Suprapubic skin (tissue), 4 donors: Measurements from ENCODE around the gene HHAT. TPM values are rescaled to one million over a fixed set of nuclear protein-coding genes. Genes with fewer than 3 reads are reported as not detected.

Source experiments
- DNase-seq, 2 donors: peaks; one replicate each; pipeline ENCODE4 v3.0.0-alpha.2; 2019; ENCODE audit warnings: low spot score in 2 of 2
- H3K27ac ChIP-seq: fragments of 200-600 bp; sonication (generic); one replicate; pipeline ENCODE4 v1.5.1; 2019
- H3K27me3 ChIP-seq: fragments of 200-600 bp; sonication (generic); one replicate; pipeline ENCODE4 v1.5.1; 2019
- H3K36me3 ChIP-seq: fragments of 200-600 bp; sonication (generic); one replicate; pipeline ENCODE4 v1.5.1; 2019
- H3K4me1 ChIP-seq: fragments of 200-600 bp; sonication (generic); one replicate; pipeline ENCODE4 v1.5.1; 2019
- H3K4me3 ChIP-seq: fragments of 200-600 bp; sonication (generic); one replicate; pipeline ENCODE4 v1.5.1; 2019; ENCODE audit warnings: mild to moderate bottlenecking
- H3K9me3 ChIP-seq: fragments of 200-600 bp; sonication (generic); one replicate; pipeline ENCODE4 v1.5.1; 2019
- EP300 ChIP-seq: sonication (generic); formaldehyde crosslinking; IDR thresholded peaks from one replicate; pipeline ENCODE4 v1.6.1; 2017; ENCODE audit warnings: antibody characterized with exemption
- POLR2A ChIP-seq, 2 donors: fragments of 450-650 bp; IDR thresholded peaks; one replicate each; pipeline ENCODE4 v1.6.1; 2017; ENCODE audit warnings: antibody characterized with exemption in 2 of 2, mild to moderate bottlenecking in 2 of 2, moderate library complexity in 2 of 2
- POLR2AphosphoS5 ChIP-seq, 3 donors: sonication (generic); formaldehyde crosslinking; IDR thresholded peaks; one replicate each; pipeline ENCODE4 v1.6.1; 2017; ENCODE audit warnings: antibody characterized with exemption in 3 of 3
- WGBS: methylation state at CpG from one replicate; pipeline ENCODE4 v1.1.5; 2018; 5-methylcytosine and 5-hydroxymethylcytosine counted together
- total RNA-seq, 4 donors: library from RNA; depleted of rRNA; stranded (reverse); fragments of >200 nt; gene quantifications; one replicate each; pipeline ENCODE4 v1.1.0, GENCODE V29; 2016
- TF ChIP-seq, protein P1 (sequence below), 2 donors: fragments of 200-600 bp in 1 of 2; fragments of 450-650 bp in 1 of 2; sonication (generic) in 1 of 2; IDR thresholded peaks; one replicate each; pipeline ENCODE4 v1.5.1; 2016 to 2019; ENCODE audit warnings: antibody characterized with exemption in 2 of 2, mild to moderate bottlenecking in 1 of 2, moderate library complexity in 1 of 2

The HHAT gene
- total RNA-seq, 4 donors from 2014 or later, result 4.1 to 20.0 (median 9.3) TPM

DNA sequence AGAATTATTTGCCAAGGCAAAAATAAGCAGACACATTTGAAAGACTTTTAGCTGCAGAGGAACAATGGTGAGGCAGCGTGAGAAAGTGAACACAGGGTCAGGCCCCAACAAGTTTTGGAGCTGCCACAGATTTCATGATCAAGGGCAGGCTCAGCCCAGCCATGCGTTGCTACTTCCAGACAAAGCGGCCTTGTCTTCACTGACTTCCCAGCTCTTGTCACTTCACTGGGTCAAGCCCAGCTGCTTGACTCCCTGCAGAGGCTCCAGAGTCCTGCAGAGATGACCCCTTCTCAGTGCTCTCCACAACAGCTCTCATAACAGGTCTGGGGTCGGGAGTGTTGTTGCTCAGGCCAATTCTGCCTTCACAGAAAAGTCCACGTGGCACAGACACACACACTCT is 35.8 kb downstream of the HHAT start:
- no peak for DNase-seq
- TF ChIP-seq, protein P1, sequence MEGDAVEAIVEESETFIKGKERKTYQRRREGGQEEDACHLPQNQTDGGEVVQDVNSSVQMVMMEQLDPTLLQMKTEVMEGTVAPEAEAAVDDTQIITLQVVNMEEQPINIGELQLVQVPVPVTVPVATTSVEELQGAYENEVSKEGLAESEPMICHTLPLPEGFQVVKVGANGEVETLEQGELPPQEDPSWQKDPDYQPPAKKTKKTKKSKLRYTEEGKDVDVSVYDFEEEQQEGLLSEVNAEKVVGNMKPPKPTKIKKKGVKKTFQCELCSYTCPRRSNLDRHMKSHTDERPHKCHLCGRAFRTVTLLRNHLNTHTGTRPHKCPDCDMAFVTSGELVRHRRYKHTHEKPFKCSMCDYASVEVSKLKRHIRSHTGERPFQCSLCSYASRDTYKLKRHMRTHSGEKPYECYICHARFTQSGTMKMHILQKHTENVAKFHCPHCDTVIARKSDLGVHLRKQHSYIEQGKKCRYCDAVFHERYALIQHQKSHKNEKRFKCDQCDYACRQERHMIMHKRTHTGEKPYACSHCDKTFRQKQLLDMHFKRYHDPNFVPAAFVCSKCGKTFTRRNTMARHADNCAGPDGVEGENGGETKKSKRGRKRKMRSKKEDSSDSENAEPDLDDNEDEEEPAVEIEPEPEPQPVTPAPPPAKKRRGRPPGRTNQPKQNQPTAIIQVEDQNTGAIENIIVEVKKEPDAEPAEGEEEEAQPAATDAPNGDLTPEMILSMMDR (IDR thresholded peaks at IDR 0.05), result no peak
- TF ChIP-seq POLR2A (IDR thresholded peaks at IDR 0.05), result no peak
- no peak for TF ChIP-seq POLR2AphosphoS5 (IDR thresholded peaks at IDR 0.05)
- TF ChIP-seq EP300, result no peak
- Histone ChIP-seq H3K4me3 (no peak overlapping the region), H3K4me1 (peaks cover 24% of the 10 kb centered on the region), H3K36me3 (no peaks in the 10 kb centered on the region), H3K9me3 (no peaks in the 10 kb centered on the region), H3K27ac (no peak overlapping the region), H3K27me3 (no peaks in the 10 kb centered on the region)
- 60% methylated on average over 5 of the region's 5 CpGs for WGBS

DNA sequence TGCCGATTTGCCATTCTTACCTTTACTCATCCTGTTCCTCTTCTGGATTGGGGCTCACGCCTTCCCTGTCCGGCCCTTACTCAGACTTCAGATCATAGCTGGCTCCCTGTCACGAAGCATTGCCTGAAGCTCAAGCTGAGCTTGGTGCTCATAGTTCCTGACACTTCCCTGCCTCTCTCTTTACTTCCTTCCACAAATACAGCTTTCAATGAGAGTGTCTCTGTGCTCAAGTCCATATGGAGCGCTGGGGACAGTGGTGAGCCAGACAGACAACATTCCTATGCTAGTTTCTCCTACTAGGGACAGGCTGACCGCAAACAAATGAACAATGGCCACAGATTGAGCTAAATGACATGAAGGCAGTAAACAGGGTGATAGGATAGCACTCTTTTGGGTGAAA is 38.1 kb downstream of the HHAT start:
- peaks cover 18% of the 10 kb centered on the region for H3K4me1 ChIP-seq
- H3K27me3 ChIP-seq, result no peaks in the 10 kb centered on the region
- no peaks in the 10 kb centered on the region for H3K9me3 ChIP-seq
- 73% methylated on average over 6 of the region's 6 CpGs for WGBS
- H3K4me3 ChIP-seq, result no peak overlapping the region
- H3K36me3 ChIP-seq, result no peaks in the 10 kb centered on the region
- no peak for TF ChIP-seq EP300
- TF ChIP-seq, protein P1 (IDR thresholded peaks at IDR 0.05), result no peak
- TF ChIP-seq POLR2A (IDR thresholded peaks at IDR 0.05), result no peak
- no peak for TF ChIP-seq POLR2AphosphoS5 (IDR thresholded peaks at IDR 0.05)
- peak overlapping the region; percentile 4 for H3K27ac ChIP-seq
- no peak for DNase-seq

DNA sequence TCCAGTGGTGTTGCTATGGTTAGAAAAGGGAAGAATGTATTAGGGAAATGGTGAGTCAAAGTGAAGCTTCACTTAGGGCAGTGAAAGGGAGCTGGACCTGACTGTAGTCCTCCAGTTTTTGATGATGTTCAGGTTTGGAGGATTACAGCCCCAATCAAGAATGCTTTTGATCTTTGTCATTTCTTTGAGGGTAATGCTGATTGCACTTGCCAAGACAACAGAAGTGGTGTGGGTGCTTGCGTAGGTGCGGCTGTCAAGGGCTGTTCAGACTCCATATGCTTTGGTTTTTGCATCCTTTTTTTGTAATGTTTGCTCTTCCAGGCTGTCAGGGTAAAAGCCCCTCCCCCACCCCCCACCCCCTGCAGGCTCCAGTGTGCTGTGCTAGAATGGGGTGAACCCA is 38.9 kb downstream of the HHAT start:
- no peak for DNase-seq
- H3K27me3 ChIP-seq, result no peaks in the 10 kb centered on the region
- peaks cover 16% of the 10 kb centered on the region for H3K4me1 ChIP-seq
- H3K36me3 ChIP-seq, result no peaks in the 10 kb centered on the region
- peak overlapping the region; percentile 4 for H3K27ac ChIP-seq
- WGBS, result 85% methylated on average over 2 of the region's 2 CpGs
- H3K9me3 ChIP-seq, result no peaks in the 10 kb centered on the region
- H3K4me3 ChIP-seq, result no peak overlapping the region
- TF ChIP-seq, protein P1 (IDR thresholded peaks at IDR 0.05), result no peak
- TF ChIP-seq POLR2AphosphoS5 (IDR thresholded peaks at IDR 0.05) (no peak), EP300 (no peak)

DNA sequence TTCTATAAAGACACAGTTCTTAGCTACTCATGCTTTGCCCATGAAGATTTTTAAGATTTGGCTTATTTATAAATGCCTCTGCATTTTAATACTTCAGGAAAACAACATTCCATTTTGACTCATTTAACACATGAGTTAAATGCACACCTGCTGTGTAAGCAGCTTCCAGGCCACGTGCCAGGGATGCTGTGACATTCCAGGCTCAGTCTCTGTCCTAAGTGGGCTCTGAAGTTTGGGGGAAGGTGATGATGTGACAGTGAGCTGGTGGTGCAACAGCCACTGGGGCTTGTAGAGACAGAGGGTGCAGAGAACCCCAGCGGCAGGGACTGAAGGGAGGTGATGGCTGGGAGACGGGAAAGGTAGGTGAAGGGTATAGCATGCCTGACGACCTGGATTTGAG is 40.7 kb downstream of the HHAT start:
- 81% methylated on average over 4 of the region's 4 CpGs for WGBS
- Histone ChIP-seq H3K27ac (no peak overlapping the region), H3K4me1 (peaks cover 6% of the 10 kb centered on the region), H3K9me3 (no peaks in the 10 kb centered on the region), H3K27me3 (no peaks in the 10 kb centered on the region), H3K4me3 (no peak overlapping the region), H3K36me3 (no peaks in the 10 kb centered on the region)
- no peak for DNase-seq
- TF ChIP-seq POLR2AphosphoS5 (IDR thresholded peaks at IDR 0.05), result no peak
- TF ChIP-seq, protein P1 (IDR thresholded peaks at IDR 0.05), result no peak
- TF ChIP-seq POLR2A (IDR thresholded peaks at IDR 0.05), result no peak
- TF ChIP-seq EP300, result no peak

DNA sequence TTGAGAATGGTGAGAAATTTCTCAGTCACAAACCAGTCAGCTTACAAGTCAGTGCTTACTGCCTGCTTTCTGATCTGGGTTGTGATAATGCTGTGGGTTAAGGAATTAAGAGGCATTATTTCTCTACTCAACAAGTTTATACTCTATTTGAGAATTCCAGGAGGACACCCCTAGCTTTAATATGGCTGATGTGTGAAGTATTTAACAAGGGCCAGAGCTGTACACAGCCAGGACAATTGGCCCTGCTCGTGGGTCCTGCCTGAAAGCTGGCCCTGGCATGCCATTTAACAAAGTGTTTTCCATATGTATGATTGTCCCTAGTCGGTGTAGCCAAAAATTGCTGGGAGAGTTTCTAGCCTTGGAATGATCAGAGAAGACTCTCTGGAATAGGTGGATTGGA is 43.2 kb downstream of the HHAT start:
- no peak overlapping the region for H3K27ac ChIP-seq
- no peak for DNase-seq
- peaks cover 6% of the 10 kb centered on the region for H3K4me1 ChIP-seq
- no peaks in the 10 kb centered on the region for H3K36me3 ChIP-seq
- H3K4me3 ChIP-seq, result no peak overlapping the region
- H3K27me3 ChIP-seq, result no peaks in the 10 kb centered on the region
- WGBS, result 68% methylated on average over 2 of the region's 2 CpGs
- H3K9me3 ChIP-seq, result no peaks in the 10 kb centered on the region
- TF ChIP-seq EP300, result no peak

DNA sequence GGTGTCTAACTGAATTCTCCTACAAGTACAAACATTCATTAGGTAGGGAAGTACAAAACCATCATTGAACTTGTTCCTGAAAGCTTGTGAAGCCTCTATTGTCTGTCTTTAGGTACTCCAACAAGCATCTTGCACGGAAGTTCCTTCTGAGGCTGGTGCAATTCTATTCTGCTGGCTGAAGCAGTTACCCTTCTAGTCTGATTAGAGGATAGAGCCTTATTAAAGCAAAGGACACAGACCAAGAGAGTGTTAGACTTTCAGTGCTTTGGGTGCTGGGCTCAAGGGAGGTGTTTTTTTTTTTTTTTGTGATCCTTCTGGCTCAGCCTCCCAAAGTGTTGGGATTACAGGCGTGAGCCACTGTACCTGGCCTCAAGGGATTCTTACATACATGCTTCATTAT is 43.8 kb downstream of the HHAT start:
- Histone ChIP-seq H3K27me3 (no peaks in the 10 kb centered on the region), H3K4me1 (peaks cover 6% of the 10 kb centered on the region), H3K9me3 (no peaks in the 10 kb centered on the region), H3K4me3 (no peak overlapping the region), H3K27ac (no peak overlapping the region), H3K36me3 (no peaks in the 10 kb centered on the region)
- 84% methylated on average over 2 of the region's 2 CpGs for WGBS
- TF ChIP-seq, protein P1 (IDR thresholded peaks at IDR 0.05), result no peak
- no peak for TF ChIP-seq POLR2AphosphoS5 (IDR thresholded peaks at IDR 0.05)
- TF ChIP-seq EP300, result no peak
- no peak for TF ChIP-seq POLR2A (IDR thresholded peaks at IDR 0.05)
- no peak for DNase-seq
